Endothelial cell of umbilical vein (primary cell): ENCODE measurements around the gene SLC8A2. TPM values are rescaled to one million over a fixed set of nuclear protein-coding genes. Genes with fewer than 3 reads are reported as not detected.

Experiments
- BruUV-seq: library from RNA; stranded (reverse); fragments of 400-500 nt; replicated peaks from 2 replicates; lab custom pipeline; 2021; lab: Mats Ljungman, UMichigan
- CTCF ChIA-PET: fragments of 300-600, 350-600 bp; sonication (Branson Sonifier 250); formaldehyde crosslinking; loops from one replicate; lab custom pipeline; 2021; ENCODE audit warnings: antibody characterized with exemption, inconsistent platforms; lab: Charles Lee
- POLR2A ChIA-PET: fragments of 300-600, 350-600 bp; sonication (Branson Sonifier 250); formaldehyde crosslinking; loops from one replicate; lab custom pipeline; 2021; ENCODE audit warnings: antibody characterized with exemption, inconsistent platforms; lab: Charles Lee
- DNase-seq: peaks from one replicate; pipeline ENCODE4 v3.0.0-alpha.2; 2011; ENCODE audit warnings: low read depth, low spot score
- FAIRE-seq: peaks from 2 replicates; lab custom pipeline; 2011; peaks lifted over from hg19 to GRCh38; lab: Jason Lieb, UNC
- H2AFZ ChIP-seq: 2 replicates; pipeline ENCODE4 v1.6.0; 2012; ENCODE audit warnings: low read depth, low read length, control low read depth, inconsistent platforms
- H3K27ac ChIP-seq: 2 replicates; pipeline ENCODE4 v1.5.1; 2011; ENCODE audit warnings: low read depth, mild to moderate bottlenecking, control low read depth, low read length, moderate library complexity; ENCODE audit not compliant: insufficient read depth
- H3K27me3 ChIP-seq, 2 experiments: 2 replicates each; pipeline versions ENCODE4 v1.6.0 to v1.6.1; 2011; ENCODE audit warnings: low read length in 2 of 2, mixed read lengths in 1 of 2; ENCODE audit not compliant: control insufficient read depth in 2 of 2, insufficient read depth in 2 of 2
- H3K36me3 ChIP-seq, 2 experiments: 2 replicates in 1 of 2; 3 replicates in 1 of 2; pipeline ENCODE4 v1.5.1; 2011; ENCODE audit warnings: low read length in 2 of 2, mild to moderate bottlenecking in 1 of 2, moderate library complexity in 1 of 2; ENCODE audit not compliant: control insufficient read depth in 2 of 2, insufficient read depth in 2 of 2; ENCODE audit errors: extremely low read depth in 1 of 2
- H3K4me1 ChIP-seq: 3 replicates; pipeline ENCODE4 v1.5.1; 2011; ENCODE audit warnings: mild to moderate bottlenecking, low read length; ENCODE audit not compliant: control insufficient read depth, insufficient read depth; ENCODE audit errors: extremely low read depth
- H3K4me2 ChIP-seq: 2 replicates; pipeline ENCODE4 v1.6.1; 2011; ENCODE audit warnings: low read length, control low read depth, mixed read lengths; ENCODE audit not compliant: insufficient read depth
- H3K4me3 ChIP-seq, 3 experiments: fragments of 200-600 bp in 1 of 3; sonication (generic), shearing (Covaris generic) in 1 of 3; replicated peaks in 1 of 3; 2 replicates each; pipeline ENCODE4 v1.5.1; 2011 to 2016; ENCODE audit warnings: control low read depth in 3 of 3, low read length in 3 of 3, mild to moderate bottlenecking in 2 of 3, inconsistent platforms in 1 of 3, low read depth in 1 of 3, moderate library complexity in 1 of 3; ENCODE audit not compliant: insufficient read depth in 1 of 3
- H3K79me2 ChIP-seq: 2 replicates; pipeline ENCODE4 v1.6.0; 2012; ENCODE audit warnings: low read length, inconsistent platforms; ENCODE audit not compliant: control insufficient read depth, insufficient read depth
- H3K9ac ChIP-seq: replicated peaks from 2 replicates; pipeline ENCODE3; 2011; ENCODE audit warnings: low read length, control low read depth; ENCODE audit not compliant: insufficient read depth; ENCODE audit errors: extremely low read depth
- H3K9me1 ChIP-seq: replicated peaks from 3 replicates; pipeline ENCODE4 v1.6.0; 2011; ENCODE audit warnings: mild to moderate bottlenecking, low read length; ENCODE audit not compliant: control insufficient read depth, insufficient read depth; ENCODE audit errors: extremely low read depth
- H3K9me3 ChIP-seq: replicated peaks from 2 replicates; pipeline ENCODE4 v1.5.1; 2012; ENCODE audit warnings: low read length, inconsistent platforms; ENCODE audit not compliant: control insufficient read depth, insufficient read depth
- H4K20me1 ChIP-seq: replicated peaks from 2 replicates; pipeline ENCODE3; 2011; ENCODE audit warnings: mild to moderate bottlenecking, low read length; ENCODE audit not compliant: control insufficient read depth, insufficient read depth; ENCODE audit errors: extremely low read depth
- EZH2 ChIP-seq: IDR thresholded peaks from 2 replicates; pipeline ENCODE4 v1.6.1; 2012; ENCODE audit warnings: borderline replicate concordance, low read depth, mild to moderate bottlenecking, moderate library complexity, low read length, inconsistent platforms; ENCODE audit not compliant: severe bottlenecking
- FOS ChIP-seq: IDR thresholded peaks from 2 replicates; pipeline ENCODE4 v1.6.1; 2011; ENCODE audit warnings: mild to moderate bottlenecking, low read length, moderate library complexity, borderline replicate concordance; ENCODE audit not compliant: insufficient read depth
- GATA2 ChIP-seq: IDR thresholded peaks from 2 replicates; pipeline ENCODE4 v1.7.0; 2011; ENCODE audit warnings: low read depth, mild to moderate bottlenecking, moderate library complexity, mixed read lengths, low read length; ENCODE audit not compliant: insufficient read length, insufficient read depth
- JUN ChIP-seq: IDR thresholded peaks from 2 replicates; pipeline ENCODE4 v1.6.1; 2011; ENCODE audit warnings: borderline replicate concordance, low read depth; ENCODE audit not compliant: insufficient read length, insufficient read depth
- MYC ChIP-seq: IDR thresholded peaks from one replicate; pipeline ENCODE4 v1.6.1; 2011; ENCODE audit warnings: mild to moderate bottlenecking, low read depth, low read length
- POLR2A ChIP-seq: IDR thresholded peaks from 2 replicates; pipeline ENCODE4 v1.6.1; 2012; ENCODE audit warnings: low read depth, mild to moderate bottlenecking, control low read depth, low read length
- POLR2AphosphoS5 ChIP-seq: IDR thresholded peaks from 2 replicates; pipeline ENCODE4 v1.6.1; 2012; ENCODE audit warnings: low read depth, mild to moderate bottlenecking, control low read depth, low read length, moderate library complexity; ENCODE audit not compliant: insufficient read depth
- dilution Hi-C: fragments of 300-500 bp; cut with MboI; formaldehyde crosslinking; loops from one replicate; pipeline ENCODE4 v1.15.0; 2019; ENCODE audit warnings: low sequenced_read_pairs; ENCODE audit not compliant: extremely low pct_ligation_motif_present
- intact Hi-C: fragments of 100-400 bp; cut with micrococcal nuclease; formaldehyde crosslinking; loops from one replicate; pipeline ENCODE4 v1.10.0; 2022
- polyA plus RNA-seq, 4 experiments: library from polyadenylated mRNA; depleted of rRNA in 3 of 4; stranded (reverse) in 3 of 4; unstranded in 1 of 4; fragments of >200 nt; gene quantifications; 2 replicates each; pipeline versions ENCODE4 v1.2.1 to v1.2.3, GENCODE V29; 2011 to 2012; ENCODE audit warnings: missing spikeins in 1 of 4
- total RNA-seq: library from RNA; stranded (reverse); gene quantifications from 2 replicates; pipeline ENCODE4 v1.2.3, GENCODE V29; 2021
- TF ChIP-seq, protein P1 (sequence below): IDR thresholded peaks from 2 replicates; pipeline ENCODE4 v1.6.1; 2011; ENCODE audit not compliant: insufficient read depth, insufficient read length
- TF ChIP-seq, protein P2 (sequence below), 2 donors: IDR thresholded peaks; 1 replicate in 1 of 2; 2 replicates in 1 of 2; pipeline ENCODE4 v1.5.1; 2011; ENCODE audit warnings: low read length in 2 of 2, mild to moderate bottlenecking in 2 of 2, moderate library complexity in 2 of 2, control low read depth in 1 of 2, inconsistent platforms in 1 of 2, low read depth in 1 of 2; ENCODE audit not compliant: insufficient read depth in 1 of 2; ENCODE audit errors: extremely low read depth in 1 of 2

Gene SLC8A2
- total and polyA plus RNA-seq, 2 donors (not counting 3 experiments of a cell fraction or from before 2014, with no cell fraction given): not detected

DNA sequence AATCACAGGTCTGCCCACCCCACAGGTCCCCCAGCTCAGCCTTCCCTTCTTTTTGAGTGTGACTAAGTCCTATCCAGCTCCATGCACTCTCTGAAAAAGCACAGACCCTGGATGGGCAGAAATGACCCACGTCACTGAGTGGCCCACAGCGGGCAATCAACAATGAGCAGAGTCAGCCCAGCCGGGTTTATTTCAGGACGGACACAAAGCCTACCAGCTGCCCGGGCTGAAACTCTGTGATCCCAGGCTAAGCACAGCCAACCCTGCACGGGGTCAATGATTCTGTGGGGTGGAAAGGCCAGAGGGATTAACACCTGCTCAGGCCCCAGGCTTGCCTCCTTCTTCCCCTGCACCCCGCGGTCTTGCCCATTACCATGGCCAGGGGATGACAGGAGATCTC is 34.8 kb upstream of the SLC8A2 start:
- ChIA-PET POLR2A (no interaction called here), CTCF (interaction anchor here (0.6 kb wide), 1 partner anchor 397 kb away, joined by 3 read pairs; no protein-coding TSS in a partner anchor)
- Histone ChIP-seq H3K9ac (no peak overlapping the region), H3K4me3 (no peak overlapping the region), H3K4me2 (no peak overlapping the region), H3K27me3 (no peaks in the 10 kb centered on the region), H3K79me2 (peaks cover 42% of the 10 kb centered on the region), H2AFZ (no peak overlapping the region), H4K20me1 (no peaks in the 10 kb centered on the region), H3K4me1 (peaks cover 11% of the 10 kb centered on the region), H3K9me1 (no peaks in the 10 kb centered on the region), H3K27ac (no peak overlapping the region), H3K9me3 (no peaks in the 10 kb centered on the region), H3K36me3 (peaks cover 2 to 7% of the 10 kb centered on the region in 2 experiments)
- FAIRE-seq (no peak), DNase-seq (no peak)
- BruUV-seq: no TSS peak
- dilution Hi-C loops (no loop called here), intact Hi-C loops (no loop called here)
- TF ChIP-seq MYC: no peak
- TF ChIP-seq POLR2A: no peak
- no peak for TF ChIP-seq POLR2AphosphoS5
- TF ChIP-seq, protein P1, sequence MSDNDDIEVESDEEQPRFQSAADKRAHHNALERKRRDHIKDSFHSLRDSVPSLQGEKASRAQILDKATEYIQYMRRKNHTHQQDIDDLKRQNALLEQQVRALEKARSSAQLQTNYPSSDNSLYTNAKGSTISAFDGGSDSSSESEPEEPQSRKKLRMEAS: no peak

DNA sequence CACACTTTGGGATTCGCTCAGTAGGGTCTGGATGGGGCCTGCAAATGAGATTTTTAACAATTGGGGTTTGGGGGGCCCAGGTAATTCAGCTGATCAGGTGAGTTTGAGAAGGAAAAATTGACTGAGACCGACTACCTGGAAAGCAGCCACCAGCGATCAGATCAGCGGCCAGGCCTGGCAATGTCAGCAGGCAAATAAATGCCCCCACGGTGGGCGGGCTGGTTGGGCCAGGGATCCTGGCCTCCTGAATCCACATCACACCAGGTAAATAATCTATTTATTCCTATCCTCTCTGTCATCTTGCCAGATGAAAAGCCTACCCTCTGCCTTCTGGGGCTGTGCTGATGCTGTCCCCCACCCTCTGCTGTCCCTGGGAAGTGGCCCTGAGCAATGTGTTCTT is 33.8 kb upstream of the SLC8A2 start:
- Histone ChIP-seq H3K4me3 (no peak overlapping the region), H4K20me1 (no peaks in the 10 kb centered on the region), H3K27ac (no peak overlapping the region), H3K9ac (no peak overlapping the region), H3K9me1 (no peaks in the 10 kb centered on the region), H3K9me3 (no peaks in the 10 kb centered on the region), H2AFZ (no peak overlapping the region), H3K27me3 (no peaks in the 10 kb centered on the region), H3K79me2 (peaks cover 35% of the 10 kb centered on the region), H3K36me3 (peaks cover 2 to 16% of the 10 kb centered on the region in 2 experiments), H3K4me2 (no peak overlapping the region), H3K4me1 (peaks cover 11% of the 10 kb centered on the region)
- dilution Hi-C loops (no loop called here), intact Hi-C loops (no loop called here)
- no peak for DNase-seq
- no peak for FAIRE-seq
- ChIA-PET POLR2A (no interaction called here), CTCF (no interaction called here)
- TF ChIP-seq GATA2 (no peak), MYC (no peak), POLR2A (no peak), POLR2AphosphoS5 (no peak), EZH2 (no peak), JUN (no peak), FOS (no peak)
- TF ChIP-seq, protein P1: no peak
- TF ChIP-seq, protein P2, sequence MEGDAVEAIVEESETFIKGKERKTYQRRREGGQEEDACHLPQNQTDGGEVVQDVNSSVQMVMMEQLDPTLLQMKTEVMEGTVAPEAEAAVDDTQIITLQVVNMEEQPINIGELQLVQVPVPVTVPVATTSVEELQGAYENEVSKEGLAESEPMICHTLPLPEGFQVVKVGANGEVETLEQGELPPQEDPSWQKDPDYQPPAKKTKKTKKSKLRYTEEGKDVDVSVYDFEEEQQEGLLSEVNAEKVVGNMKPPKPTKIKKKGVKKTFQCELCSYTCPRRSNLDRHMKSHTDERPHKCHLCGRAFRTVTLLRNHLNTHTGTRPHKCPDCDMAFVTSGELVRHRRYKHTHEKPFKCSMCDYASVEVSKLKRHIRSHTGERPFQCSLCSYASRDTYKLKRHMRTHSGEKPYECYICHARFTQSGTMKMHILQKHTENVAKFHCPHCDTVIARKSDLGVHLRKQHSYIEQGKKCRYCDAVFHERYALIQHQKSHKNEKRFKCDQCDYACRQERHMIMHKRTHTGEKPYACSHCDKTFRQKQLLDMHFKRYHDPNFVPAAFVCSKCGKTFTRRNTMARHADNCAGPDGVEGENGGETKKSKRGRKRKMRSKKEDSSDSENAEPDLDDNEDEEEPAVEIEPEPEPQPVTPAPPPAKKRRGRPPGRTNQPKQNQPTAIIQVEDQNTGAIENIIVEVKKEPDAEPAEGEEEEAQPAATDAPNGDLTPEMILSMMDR (IDR thresholded peaks at IDR 0.05; ENCODE audit: extremely low read depth in 1 of 2, insufficient read depth in 1 of 2, low read depth in 1 of 2, low read length in 2 of 2): no peak
- no TSS peak for BruUV-seq
